ENCODE measurements around the gene GOLGB1. TPM values are rescaled to one million over a fixed set of nuclear protein-coding genes. Genes with fewer than 3 reads are reported as not detected.

Gene GOLGB1
- polyA plus RNA-seq, 3 donors, result 1.2 to 7.1 (median 1.7) TPM

- Histone ChIP-seq H3K4me1 (ENCODE audit: control insufficient read depth in 1 of 2, insufficient read depth in 2 of 2, low read length in 2 of 2) (no peaks in the 10 kb centered on the region), H3K4me2 (replicated peaks; ENCODE audit: extremely low read depth, low read length, poor library complexity, severe bottlenecking) (no peak overlapping the region), H3K9me3 (replicated peaks in 1 of 2; ENCODE audit: control insufficient read depth in 1 of 2, insufficient read depth in 1 of 2, low read length in 2 of 2) (no peaks in the 10 kb centered on the region), H3K36me3 (replicated peaks in 1 of 2; ENCODE audit: control insufficient read depth in 1 of 2, insufficient read depth in 2 of 2, low read length in 2 of 2) (peaks cover 88 to 94% of the 10 kb centered on the region in 2 donors), H3K4me3 (replicated peaks in 1 of 3; ENCODE audit: low read depth in 2 of 3, low read length in 3 of 3) (no peak overlapping the region), H3K27me3 (ENCODE audit: control insufficient read depth in 2 of 2, insufficient read depth in 2 of 2, low read length in 2 of 2) (no peaks in the 10 kb centered on the region), H3K9ac (ENCODE audit: insufficient read depth, low read length, poor library complexity, severe bottlenecking) (no peak overlapping the region), H3K79me2 (ENCODE audit: insufficient read depth, low read length) (no peaks in the 10 kb centered on the region), H2AFZ (ENCODE audit: insufficient read depth, low read depth, low read length, poor library complexity, severe bottlenecking) (no peak overlapping the region), H3K27ac (ENCODE audit: low read depth in 1 of 2, low read length in 2 of 2) (no peak overlapping the region), H4K20me1 (ENCODE audit: insufficient read depth, low read length) (no peaks in the 10 kb centered on the region)
- Mint-ChIP-seq H3K27ac (peak overlapping the region in 1 of 7 donors; percentile 3), H3K4me1 (peaks cover 2% of the 10 kb centered on the region), H3K9me3 (peaks cover 0 to 3% (median 0%) of the 10 kb centered on the region in 7 donors), H3K36me3 (peaks cover 80 to 87% of the 10 kb centered on the region in 2 donors), H3K4me3 (no peak overlapping the region), H3K27me3 (ENCODE audit: low read depth in 3 of 3) (no peaks in the 10 kb centered on the region)
- TF ChIP-seq, protein P1, sequence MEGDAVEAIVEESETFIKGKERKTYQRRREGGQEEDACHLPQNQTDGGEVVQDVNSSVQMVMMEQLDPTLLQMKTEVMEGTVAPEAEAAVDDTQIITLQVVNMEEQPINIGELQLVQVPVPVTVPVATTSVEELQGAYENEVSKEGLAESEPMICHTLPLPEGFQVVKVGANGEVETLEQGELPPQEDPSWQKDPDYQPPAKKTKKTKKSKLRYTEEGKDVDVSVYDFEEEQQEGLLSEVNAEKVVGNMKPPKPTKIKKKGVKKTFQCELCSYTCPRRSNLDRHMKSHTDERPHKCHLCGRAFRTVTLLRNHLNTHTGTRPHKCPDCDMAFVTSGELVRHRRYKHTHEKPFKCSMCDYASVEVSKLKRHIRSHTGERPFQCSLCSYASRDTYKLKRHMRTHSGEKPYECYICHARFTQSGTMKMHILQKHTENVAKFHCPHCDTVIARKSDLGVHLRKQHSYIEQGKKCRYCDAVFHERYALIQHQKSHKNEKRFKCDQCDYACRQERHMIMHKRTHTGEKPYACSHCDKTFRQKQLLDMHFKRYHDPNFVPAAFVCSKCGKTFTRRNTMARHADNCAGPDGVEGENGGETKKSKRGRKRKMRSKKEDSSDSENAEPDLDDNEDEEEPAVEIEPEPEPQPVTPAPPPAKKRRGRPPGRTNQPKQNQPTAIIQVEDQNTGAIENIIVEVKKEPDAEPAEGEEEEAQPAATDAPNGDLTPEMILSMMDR (IDR thresholded peaks at IDR 0.05), result no peak
- WGBS (ENCODE audit: insufficient coverage), result no CpG with 5 or more reads among the region's 1 CpG
- no peak for DNase-seq
- intact Hi-C loops (cut with micrococcal nuclease), result no loop called here
These were observed 25.4 kb downstream of the GOLGB1 start for GRCh38 chr3:121724130-121724529.

GRCh38 chr3:121723485-121723884 is 26.1 kb downstream of the GOLGB1 start:
- H3K36me3 Mint-ChIP-seq, result peaks cover 76 to 84% of the 10 kb centered on the region in 2 donors

More at GRCh38 chr3:121723485-121723884, 26.1 kb downstream of the GOLGB1 start:
- Histone ChIP-seq H4K20me1 (ENCODE audit: insufficient read depth, low read length) (no peaks in the 10 kb centered on the region), H3K9ac (ENCODE audit: insufficient read depth, low read length, poor library complexity, severe bottlenecking) (no peak overlapping the region), H3K9me3 (replicated peaks in 1 of 2; ENCODE audit: control insufficient read depth in 1 of 2, insufficient read depth in 1 of 2, low read length in 2 of 2) (no peaks in the 10 kb centered on the region), H3K4me2 (replicated peaks; ENCODE audit: extremely low read depth, low read length, poor library complexity, severe bottlenecking) (no peak overlapping the region), H3K27ac (ENCODE audit: low read depth in 1 of 2, low read length in 2 of 2) (no peak overlapping the region), H3K79me2 (ENCODE audit: insufficient read depth, low read length) (no peaks in the 10 kb centered on the region), H3K4me3 (replicated peaks in 1 of 3; ENCODE audit: low read depth in 2 of 3, low read length in 3 of 3) (no peak overlapping the region), H2AFZ (ENCODE audit: insufficient read depth, low read depth, low read length, poor library complexity, severe bottlenecking) (no peak overlapping the region), H3K27me3 (ENCODE audit: control insufficient read depth in 2 of 2, insufficient read depth in 2 of 2, low read length in 2 of 2) (no peaks in the 10 kb centered on the region), H3K36me3 (replicated peaks in 1 of 2; ENCODE audit: control insufficient read depth in 1 of 2, insufficient read depth in 2 of 2, low read length in 2 of 2) (peaks cover 88 to 94% of the 10 kb centered on the region in 2 donors), H3K4me1 (ENCODE audit: control insufficient read depth in 1 of 2, insufficient read depth in 2 of 2, low read length in 2 of 2) (no peaks in the 10 kb centered on the region)
- no peaks in the 10 kb centered on the region for H3K27me3 Mint-ChIP-seq (ENCODE audit: low read depth in 3 of 3)
- no peak overlapping the region for H3K27ac Mint-ChIP-seq
- intact Hi-C loops (cut with micrococcal nuclease), result no loop called here
- peaks cover 0 to 3% (median 0%) of the 10 kb centered on the region in 7 donors for H3K9me3 Mint-ChIP-seq
- TF ChIP-seq, protein P1 (IDR thresholded peaks at IDR 0.05), result no peak
- peaks cover 2% of the 10 kb centered on the region for H3K4me1 Mint-ChIP-seq
- no peak for DNase-seq
- WGBS (ENCODE audit: insufficient coverage), result no CpG with 5 or more reads among the region's 1 CpG
- H3K4me3 Mint-ChIP-seq, result no peak overlapping the region
